Choroid plexus epithelial cell (primary cell): ENCODE data around the gene MCUB.
A peak's percentile ranks its signal among the peaks of the same experiment; 100 is the strongest.

Experiments
- DNase-seq: peaks from one replicate; pipeline ENCODE4 v3.0.0-alpha.2; 2010; ENCODE audit warnings: low read depth
- H3K4me3 ChIP-seq: 2 replicates; pipeline ENCODE4 v1.5.1; 2011; ENCODE audit warnings: low read depth, mild to moderate bottlenecking, control low read depth, low read length, moderate library complexity
- TF ChIP-seq, protein P1 (sequence below): conservative IDR thresholded peaks from 2 replicates; pipeline ENCODE4 v1.5.1; 2011; ENCODE audit warnings: low read depth, mild to moderate bottlenecking, control low read depth, inconsistent platforms, low read length, moderate library complexity

MCUB gene

GRCh38 chr4:109611045-109611646 lies 51.1 kb downstream of the MCUB start:
- peak; percentile 33 for DNase-seq
- TF ChIP-seq, protein P1, sequence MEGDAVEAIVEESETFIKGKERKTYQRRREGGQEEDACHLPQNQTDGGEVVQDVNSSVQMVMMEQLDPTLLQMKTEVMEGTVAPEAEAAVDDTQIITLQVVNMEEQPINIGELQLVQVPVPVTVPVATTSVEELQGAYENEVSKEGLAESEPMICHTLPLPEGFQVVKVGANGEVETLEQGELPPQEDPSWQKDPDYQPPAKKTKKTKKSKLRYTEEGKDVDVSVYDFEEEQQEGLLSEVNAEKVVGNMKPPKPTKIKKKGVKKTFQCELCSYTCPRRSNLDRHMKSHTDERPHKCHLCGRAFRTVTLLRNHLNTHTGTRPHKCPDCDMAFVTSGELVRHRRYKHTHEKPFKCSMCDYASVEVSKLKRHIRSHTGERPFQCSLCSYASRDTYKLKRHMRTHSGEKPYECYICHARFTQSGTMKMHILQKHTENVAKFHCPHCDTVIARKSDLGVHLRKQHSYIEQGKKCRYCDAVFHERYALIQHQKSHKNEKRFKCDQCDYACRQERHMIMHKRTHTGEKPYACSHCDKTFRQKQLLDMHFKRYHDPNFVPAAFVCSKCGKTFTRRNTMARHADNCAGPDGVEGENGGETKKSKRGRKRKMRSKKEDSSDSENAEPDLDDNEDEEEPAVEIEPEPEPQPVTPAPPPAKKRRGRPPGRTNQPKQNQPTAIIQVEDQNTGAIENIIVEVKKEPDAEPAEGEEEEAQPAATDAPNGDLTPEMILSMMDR: no peak
- H3K4me3 ChIP-seq: no peak overlapping the region

DNA sequence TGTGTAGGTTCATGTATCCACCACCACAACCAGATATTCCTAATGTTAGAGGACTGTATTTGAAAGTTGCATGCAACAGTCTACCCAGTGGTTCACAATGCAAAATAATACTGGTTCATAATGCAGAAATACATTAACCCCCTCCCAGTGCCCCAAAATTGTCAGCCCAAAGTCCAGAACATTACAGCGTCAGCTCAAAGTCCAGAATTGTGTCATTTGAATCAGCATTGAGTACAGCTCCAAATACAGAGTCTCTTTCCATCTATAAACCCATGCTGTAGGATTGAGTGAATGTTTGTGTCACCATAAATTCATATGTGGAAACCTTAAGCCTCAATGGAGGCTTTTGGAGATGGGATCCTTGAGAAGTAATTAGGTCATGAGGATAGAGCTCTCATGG lies 54.0 kb downstream of the MCUB start:
- no peak for DNase-seq
- no peak overlapping the region for H3K4me3 ChIP-seq
- TF ChIP-seq, protein P1: no peak

GRCh38 chr4:109614466-109614865 lies 54.4 kb downstream of the MCUB start:
- peak; percentile 78 for DNase-seq
- TF ChIP-seq, protein P1: no peak
- no peak overlapping the region for H3K4me3 ChIP-seq

DNA sequence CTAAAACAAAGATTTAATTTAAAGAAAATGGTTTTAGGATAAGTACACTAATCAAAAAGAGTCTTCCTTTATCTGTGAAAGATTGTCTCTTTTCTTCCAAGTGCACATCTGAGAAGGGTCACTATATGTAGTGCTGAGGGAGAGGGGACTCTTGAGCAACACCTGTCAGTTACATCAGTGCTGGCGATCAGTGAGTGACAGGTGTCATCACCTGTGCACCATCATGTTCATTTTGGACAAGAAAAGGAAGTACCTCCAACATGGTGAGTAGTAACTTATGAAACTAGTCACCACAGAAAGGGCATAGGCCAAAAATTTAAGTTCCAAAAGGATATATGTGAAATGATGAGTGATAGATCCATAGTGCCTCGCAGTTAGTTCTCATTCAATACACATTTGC lies 55.7 kb downstream of the MCUB start:
- no peak overlapping the region for H3K4me3 ChIP-seq
- TF ChIP-seq, protein P1: no peak
- no peak for DNase-seq

GRCh38 chr4:109616243-109616642 lies 56.2 kb downstream of the MCUB start:
- TF ChIP-seq, protein P1: no peak
- no peak overlapping the region for H3K4me3 ChIP-seq
- no peak for DNase-seq

DNA sequence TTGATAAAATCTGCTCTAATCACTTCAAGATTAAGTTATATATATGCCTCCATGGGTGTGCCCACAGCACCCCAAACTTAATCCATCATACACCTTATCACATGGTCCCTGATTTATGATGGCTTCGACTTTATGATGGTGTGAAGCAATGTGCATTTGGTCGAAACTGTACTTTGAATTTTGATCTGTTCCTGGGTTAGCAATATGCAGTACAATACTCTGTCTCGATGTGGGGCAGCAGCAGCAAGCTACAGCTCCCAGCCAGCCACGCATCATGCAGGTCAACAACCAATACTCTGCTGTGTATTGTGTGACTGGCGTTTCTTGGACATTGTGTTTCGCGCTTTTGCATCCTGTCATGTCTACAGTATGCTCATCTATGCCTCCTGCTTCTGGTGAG lies 62.6 kb downstream of the MCUB start:
- no peak overlapping the region for H3K4me3 ChIP-seq
- no peak for DNase-seq
- TF ChIP-seq, protein P1: no peak

GRCh38 chr4:109624536-109624935 lies 64.5 kb downstream of the MCUB start:
- TF ChIP-seq, protein P1: no peak
- no peak for DNase-seq

More at GRCh38 chr4:109624536-109624935, 64.5 kb downstream of the MCUB start:
- no peak overlapping the region for H3K4me3 ChIP-seq
